ENCODE measurements around the gene UROS. TPM values are rescaled to one million over a fixed set of nuclear protein-coding genes. Genes with fewer than 3 reads are reported as not detected.

UROS gene
- total RNA-seq, 1 donor from 2014 or later, result 75.2 TPM

- no peak for DNase-seq
- intact Hi-C loops (cut with micrococcal nuclease), result no loop called here
- ATAC-seq, result no peak
These were observed 50.2 kb downstream of the UROS start for GRCh38 chr10:125772864-125773180.

GRCh38 chr10:125772112-125772863, 50.8 kb downstream of the UROS start:
- ATAC-seq (no peak), DNase-seq (no peak)
- intact Hi-C loops (cut with micrococcal nuclease), result no loop called here

- intact Hi-C loops (cut with micrococcal nuclease), result no loop called here
- ATAC-seq (no peak), DNase-seq (no peak)
These were observed 52.2 kb downstream of the UROS start for GRCh38 chr10:125770844-125771243.

GRCh38 chr10:125769175-125769574, 53.9 kb downstream of the UROS start:
- no peak for ATAC-seq
- DNase-seq, result no peak
- intact Hi-C loops (cut with micrococcal nuclease), result no loop called here

GRCh38 chr10:125768219-125768855, 54.7 kb downstream of the UROS start:
- ATAC-seq (peak; percentile 78), DNase-seq (no peak)
- intact Hi-C loops (cut with micrococcal nuclease), result no loop called here

- no peak for DNase-seq
- ATAC-seq, result no peak
- intact Hi-C loops (cut with micrococcal nuclease), result no loop called here
These were observed 56.5 kb downstream of the UROS start for GRCh38 chr10:125766511-125766910.

GRCh38 chr10:125765835-125766234, 57.2 kb downstream of the UROS start:
- intact Hi-C loops (cut with micrococcal nuclease), result no loop called here
- DNase-seq, result no peak
- no peak for ATAC-seq

- intact Hi-C loops (cut with micrococcal nuclease), result no loop called here
- DNase-seq (no peak), ATAC-seq (no peak)
These were observed 60.1 kb downstream of the UROS start for GRCh38 chr10:125762692-125763648.

GRCh38 chr10:125761961-125762360, 61.1 kb downstream of the UROS start:
- intact Hi-C loops (cut with micrococcal nuclease), result no loop called here

GRCh38 chr10:125757742-125758141, 65.3 kb downstream of the UROS start:
- ATAC-seq, result no peak
- no peak for DNase-seq
- intact Hi-C loops (cut with micrococcal nuclease), result no loop called here

More at GRCh38 chr10:125761961-125762360, 61.1 kb downstream of the UROS start:
- no peak for DNase-seq
- no peak for ATAC-seq

GRCh38 chr10:125756853-125757487, 66.1 kb downstream of the UROS start:
- intact Hi-C loops (cut with micrococcal nuclease), result no loop called here
- ATAC-seq (no peak), DNase-seq (no peak)

- intact Hi-C loops (cut with micrococcal nuclease), result no loop called here
- DNase-seq, result no peak
- ATAC-seq, result no peak
These were observed 66.9 kb downstream of the UROS start for GRCh38 chr10:125756196-125756595.

GRCh38 chr10:125747417-125747816, 75.6 kb downstream of the UROS start:
- no peak for ATAC-seq
- DNase-seq, result no peak
- intact Hi-C loops (cut with micrococcal nuclease), result no loop called here

GRCh38 chr10:125744909-125745308, 78.1 kb downstream of the UROS start:
- DNase-seq, result no peak
- no peak for ATAC-seq
- intact Hi-C loops (cut with micrococcal nuclease), result no loop called here

- DNase-seq, result no peak
- intact Hi-C loops (cut with micrococcal nuclease), result no loop called here
- no peak for ATAC-seq
These were observed 80.6 kb downstream of the UROS start for GRCh38 chr10:125742465-125742864.

GRCh38 chr10:125739994-125740679, 82.9 kb downstream of the UROS start:
- ATAC-seq (no peak), DNase-seq (no peak)
- intact Hi-C loops (cut with micrococcal nuclease), result no loop called here
